HG02623 (cell line): Measurements from ENCODE around the gene ADD1.
A peak's percentile ranks its signal among the peaks of the same experiment; 100 is the strongest.
"Not testable (repeated sequence)": the region's sequence is repeated elsewhere in the genome, so short reads cannot be mapped to it uniquely, and the experiment has no call there.

Source experiments
- ATAC-seq: cut with Tn5 transposase; IDR thresholded peaks from one replicate; pipeline ENCODE4 v1.9.1; 2021; ENCODE audit warnings: moderate library complexity; ENCODE audit not compliant: unreplicated experiment

Gene ADD1

DNA sequence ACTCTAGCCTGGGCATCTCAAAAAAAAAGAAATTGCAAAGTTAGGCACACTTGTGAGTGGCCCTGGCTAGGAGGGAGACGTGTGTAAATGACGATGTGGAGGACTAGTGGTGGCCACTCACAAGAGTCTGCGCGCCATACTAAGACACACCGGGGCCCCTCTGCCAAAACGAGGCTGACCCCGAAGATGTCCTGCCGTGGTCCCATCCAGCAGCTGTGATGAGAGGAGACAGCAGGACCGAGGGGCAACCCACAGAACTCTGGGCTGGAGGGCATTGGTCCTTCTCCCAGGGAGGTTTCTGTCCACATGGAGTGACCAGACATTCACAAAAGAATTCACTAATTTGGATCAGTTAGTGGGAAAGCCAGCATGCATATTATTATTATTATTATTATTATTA, 72.1 kb downstream of the ADD1 start:
- no peak for ATAC-seq

GRCh38 chr4:2916696-2917095, 73.1 kb downstream of the ADD1 start:
- ATAC-seq: not testable (repeated sequence)

DNA sequence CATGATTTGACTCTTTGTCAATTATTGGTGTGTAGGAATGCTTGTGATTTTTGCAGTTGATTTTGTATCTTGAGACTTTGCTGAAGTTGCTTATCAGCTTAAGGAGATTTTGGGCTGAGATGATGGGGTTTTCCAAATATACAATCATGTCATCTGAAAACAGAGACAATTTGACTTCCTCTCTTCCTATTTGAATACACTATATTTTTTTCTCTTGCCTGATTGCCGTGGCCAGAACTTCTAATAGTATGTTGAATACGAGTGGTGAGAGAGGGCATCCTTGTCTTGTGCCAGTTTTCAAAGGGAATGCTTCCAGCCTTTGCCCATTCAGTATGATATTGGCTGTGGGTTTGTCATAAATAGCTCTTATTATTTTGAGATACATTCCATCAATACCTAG, 74.7 kb downstream of the ADD1 start:
- ATAC-seq: not testable (repeated sequence)

GRCh38 chr4:2918714-2919113, 75.1 kb downstream of the ADD1 start:
- ATAC-seq: not testable (repeated sequence)

DNA sequence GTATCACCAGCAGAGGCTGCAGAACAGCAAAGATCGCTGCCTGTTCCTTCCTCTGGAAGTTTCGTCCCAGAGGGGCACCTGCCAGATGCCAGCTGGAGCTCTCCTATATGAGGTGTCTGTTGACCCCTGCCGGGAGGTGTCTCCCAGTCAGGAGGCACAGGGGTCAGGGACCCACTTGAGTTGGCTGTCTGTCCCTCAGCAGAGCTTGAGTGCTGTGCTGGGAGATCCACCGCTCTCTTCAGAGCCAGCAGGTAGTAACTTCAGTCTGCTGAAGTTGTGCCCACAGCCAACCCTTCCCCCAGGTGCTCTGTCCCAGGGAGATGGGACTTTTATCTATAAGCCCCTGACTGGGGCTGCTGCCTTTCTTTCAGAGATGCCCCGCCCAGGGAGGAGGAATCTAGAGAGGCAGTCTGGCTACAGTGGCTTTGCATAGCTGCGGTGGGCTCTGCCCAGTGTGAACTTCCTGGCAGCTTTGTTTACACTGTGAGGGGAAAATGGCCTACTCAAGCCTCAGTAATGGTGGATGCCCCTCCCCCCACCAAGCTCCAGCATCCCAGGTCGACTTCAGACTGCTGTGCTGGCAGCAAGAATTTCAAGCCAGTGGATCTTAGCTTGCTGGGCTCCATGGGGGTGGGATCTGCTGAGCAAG, 78.9 kb downstream of the ADD1 start:
- not testable (repeated sequence) for ATAC-seq

DNA sequence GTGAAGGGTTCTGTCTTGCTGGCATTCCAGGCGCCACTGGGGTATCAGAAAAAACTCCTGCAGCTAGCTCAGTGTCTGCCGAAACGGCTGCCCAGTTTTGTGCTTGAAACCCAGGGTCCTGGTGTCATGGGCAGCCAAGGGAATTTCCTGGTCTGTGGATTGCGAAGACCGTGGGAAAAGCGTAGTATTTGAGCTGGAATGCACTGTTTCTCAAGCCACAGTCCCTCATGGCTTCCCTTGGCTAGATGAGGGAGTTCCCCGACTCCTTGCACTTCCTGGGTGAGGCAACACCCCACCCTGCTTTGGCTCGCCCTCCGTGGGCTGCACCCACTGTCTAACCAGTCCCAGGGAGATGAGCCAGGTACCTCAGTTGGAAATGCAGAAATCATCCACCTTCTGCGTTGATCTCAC, 79.5 kb downstream of the ADD1 start:
- ATAC-seq: no peak

GRCh38 chr4:2923668-2924173, 80.1 kb downstream of the ADD1 start:
- no peak for ATAC-seq

- ATAC-seq: no peak
These were observed 80.6 kb downstream of the ADD1 start for GRCh38 chr4:2924286-2924685.

GRCh38 chr4:2924765-2925301, 81.2 kb downstream of the ADD1 start:
- no peak for ATAC-seq

DNA sequence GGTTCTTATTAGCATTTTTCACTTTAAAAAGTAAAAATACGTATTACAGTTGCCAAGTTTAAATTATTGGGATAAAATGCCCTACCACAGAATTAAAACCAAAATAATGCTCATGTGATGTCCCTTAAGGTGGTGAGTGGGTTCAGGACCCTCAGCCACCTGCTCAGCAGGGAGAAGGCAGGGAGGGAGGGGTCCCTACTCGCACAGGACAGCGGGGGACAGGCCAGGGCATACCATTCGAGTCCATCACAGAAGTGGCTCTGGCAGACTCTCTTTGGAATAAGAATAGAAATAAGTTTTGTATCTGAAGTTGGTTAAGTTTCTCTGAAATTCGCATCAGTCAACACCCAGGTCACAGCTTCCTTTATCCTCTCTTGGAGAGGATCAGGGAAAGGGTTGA, 81.9 kb downstream of the ADD1 start:
- ATAC-seq: no peak

DNA sequence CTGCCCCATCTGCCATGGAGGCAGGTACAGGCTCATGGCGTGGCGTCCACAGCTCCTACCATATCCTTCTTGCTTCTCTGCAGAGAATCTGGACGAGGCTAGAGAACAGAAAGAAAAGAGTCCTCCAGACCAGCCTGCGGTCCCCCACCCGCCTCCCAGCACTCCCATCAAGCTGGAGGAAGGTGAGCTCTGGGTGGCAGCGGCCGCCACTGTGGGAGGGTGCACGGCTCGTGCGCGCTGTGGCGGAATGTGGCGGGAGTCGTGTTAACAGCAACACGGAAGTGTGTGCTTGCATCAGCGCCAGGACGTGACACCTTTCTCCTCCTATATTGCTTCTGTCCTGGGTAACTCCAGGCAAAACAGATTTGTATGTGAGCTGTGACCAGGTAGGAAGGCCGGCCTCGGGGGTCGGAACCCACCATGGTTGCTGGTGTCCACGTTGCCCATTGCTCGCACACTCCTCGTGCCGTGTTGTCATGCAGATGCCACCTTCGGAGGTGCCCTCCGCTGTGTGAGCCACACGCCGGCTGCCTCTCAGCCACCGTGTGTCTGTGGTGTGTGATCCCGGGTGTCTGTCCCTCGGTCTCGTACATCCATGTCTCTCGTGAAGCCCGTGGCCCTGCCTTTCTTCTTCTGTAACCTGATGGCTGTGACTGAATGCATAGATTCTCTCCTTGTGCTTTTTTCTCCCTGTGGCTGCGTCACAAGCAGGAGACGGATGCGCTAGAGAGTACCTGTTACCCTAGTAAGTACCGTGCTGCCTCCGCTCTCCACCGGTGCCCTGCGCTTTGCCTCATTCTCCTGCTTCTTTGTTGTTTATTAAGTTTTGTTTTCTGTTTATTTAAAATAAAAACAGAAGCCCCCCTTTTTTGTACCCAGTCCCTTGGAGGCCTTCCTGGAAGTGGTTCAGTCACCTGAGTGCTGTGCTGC, 82.6 kb downstream of the ADD1 start:
- no peak for ATAC-seq

GRCh38 chr4:2927016-2927695, 83.5 kb downstream of the ADD1 start:
- ATAC-seq: no peak

- ATAC-seq: no peak
These were observed 84.0 kb downstream of the ADD1 start for GRCh38 chr4:2927696-2928075.

DNA sequence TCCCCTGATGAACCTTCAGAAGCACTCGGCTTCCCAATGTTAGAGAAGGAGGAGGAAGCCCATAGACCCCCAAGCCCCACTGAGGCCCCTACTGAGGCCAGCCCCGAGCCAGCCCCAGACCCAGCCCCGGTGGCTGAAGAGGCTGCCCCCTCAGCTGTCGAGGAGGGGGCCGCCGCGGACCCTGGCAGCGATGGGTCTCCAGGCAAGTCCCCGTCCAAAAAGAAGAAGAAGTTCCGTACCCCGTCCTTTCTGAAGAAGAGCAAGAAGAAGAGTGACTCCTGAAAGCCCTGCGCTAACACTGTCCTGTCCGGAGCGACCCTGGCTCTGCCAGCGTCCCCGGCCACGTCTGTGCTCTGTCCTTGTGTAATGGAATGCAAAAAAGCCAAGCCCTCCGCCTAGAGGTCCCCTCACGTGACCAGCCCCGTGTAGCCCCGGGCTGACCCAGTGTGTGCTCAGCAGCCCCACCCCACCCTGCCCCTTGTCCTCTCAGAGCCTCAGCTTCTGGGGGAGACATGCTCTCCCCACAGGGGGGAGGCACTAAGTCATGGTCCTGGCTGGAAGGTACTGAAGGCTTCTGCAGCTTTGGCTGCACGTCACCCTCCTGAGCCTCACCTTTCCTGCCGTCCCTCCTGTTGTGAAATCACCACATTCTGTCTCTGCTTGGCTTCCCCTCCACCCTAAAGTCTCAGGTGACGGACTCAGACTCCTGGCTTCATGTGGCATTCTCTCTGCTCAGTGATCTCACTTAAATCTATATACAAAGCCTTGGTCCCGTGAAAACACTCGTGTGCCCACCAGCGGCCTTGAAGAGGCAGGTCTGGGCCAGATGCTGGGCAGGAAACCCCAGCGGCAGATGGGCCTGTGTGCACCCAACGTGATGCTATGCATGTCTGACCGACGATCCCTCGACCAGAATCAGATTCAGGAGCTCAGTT, 84.9 kb downstream of the ADD1 start:
- no peak for ATAC-seq

GRCh38 chr4:2929469-2929868, 85.8 kb downstream of the ADD1 start:
- ATAC-seq: no peak

- ATAC-seq: no peak
These were observed 86.6 kb downstream of the ADD1 start for GRCh38 chr4:2930135-2930757.

DNA sequence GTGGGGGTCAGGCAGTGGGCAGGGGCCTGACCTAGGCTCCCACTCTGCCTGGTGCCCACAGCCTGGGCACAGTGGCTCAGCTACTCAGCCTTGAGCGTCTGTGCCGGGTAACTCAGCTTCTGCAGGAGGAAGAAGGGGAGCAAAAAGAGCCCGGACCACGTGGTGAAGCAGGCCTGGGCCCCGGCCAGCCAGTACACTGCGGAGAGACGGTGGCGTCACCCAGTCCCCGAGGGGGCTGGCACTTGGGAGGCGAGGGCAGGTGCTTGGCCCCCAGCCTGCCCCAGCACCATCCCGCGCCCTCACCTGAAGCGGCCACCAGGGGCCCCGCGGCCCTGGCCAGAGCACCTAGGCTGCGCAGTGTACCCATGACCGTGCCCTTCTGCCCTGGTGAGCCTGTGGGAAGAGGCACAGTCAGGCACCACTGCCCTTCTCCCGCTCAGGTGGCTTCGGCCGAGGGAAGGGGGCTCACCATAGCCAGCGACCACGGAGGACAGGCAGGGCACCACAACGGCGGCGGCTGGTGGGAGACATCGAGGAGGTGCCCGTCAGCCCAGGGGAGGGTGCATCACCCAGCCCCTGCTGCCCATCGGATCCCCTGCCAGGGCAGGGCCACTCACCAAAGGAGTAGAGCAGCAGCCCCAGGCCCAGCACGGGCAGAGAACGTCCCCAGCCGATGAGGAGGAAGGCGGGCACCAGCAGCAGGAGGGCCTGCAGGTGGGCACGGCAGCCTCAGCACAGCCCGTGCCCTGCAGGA, 87.3 kb downstream of the ADD1 start:
- ATAC-seq: no peak

- peak; percentile 30 for ATAC-seq
These were observed 88.1 kb downstream of the ADD1 start for GRCh38 chr4:2931512-2932301.
